ENCODE data around the gene CTDSPL. TPM values are rescaled to one million over a fixed set of nuclear protein-coding genes. Genes with fewer than 3 reads are reported as not detected.

The CTDSPL gene
- total and polyA plus RNA-seq, 2 of the 13 experiments (the other 11 are each of a cell fraction or from before 2014, with no cell fraction given) = 26.1 to 142 TPM

DNA sequence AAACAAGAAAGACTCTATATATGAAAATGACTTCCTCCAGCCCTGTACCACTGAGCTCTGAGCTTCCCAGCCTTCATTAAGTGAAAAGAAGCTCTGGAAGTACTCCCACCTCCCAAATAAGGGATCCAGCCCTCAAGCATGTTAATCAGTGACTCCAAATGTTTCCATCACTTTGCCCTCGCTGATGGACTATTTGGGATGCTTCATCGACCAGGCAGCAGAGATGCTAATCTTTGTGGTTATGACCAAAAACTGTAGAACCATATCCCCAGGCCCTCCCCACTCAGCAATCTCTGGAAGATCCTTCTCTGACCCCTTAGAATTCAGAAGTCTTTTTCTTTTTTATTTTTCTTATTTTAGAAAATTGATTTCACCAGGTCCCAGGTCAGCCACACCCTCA, 2.3 kb upstream of the CTDSPL start:
- ATAC-seq (no peak), DNase-seq (ENCODE audit: low spot score) (no peak), FAIRE-seq (no peak)
- H3K27ac ChIP-seq (ENCODE audit: extremely low read length, insufficient read depth, low read length) = no peak overlapping the region
- no peak overlapping the region for H2AFZ ChIP-seq (ENCODE audit: low read length)
- no peak for TF ChIP-seq YEATS4 (CRISPR knock-in tag; IDR thresholded peaks at IDR 0.05; ENCODE audit: borderline replicate concordance)
- TF ChIP-seq REL (CRISPR knock-in tag; conservative IDR thresholded peaks at IDR 0.05) = no peak
- no peak for TF ChIP-seq CCDC6 (CRISPR knock-in tag; IDR thresholded peaks at IDR 0.05)
- no peak for TF ChIP-seq ZNF138 (CRISPR knock-in tag; IDR thresholded peaks at IDR 0.05; ENCODE audit: low read depth)
- TF ChIP-seq ZFP82 (CRISPR knock-in tag; IDR thresholded peaks at IDR 0.05; ENCODE audit: borderline replicate concordance) = no peak
- TF ChIP-seq, protein P1, sequence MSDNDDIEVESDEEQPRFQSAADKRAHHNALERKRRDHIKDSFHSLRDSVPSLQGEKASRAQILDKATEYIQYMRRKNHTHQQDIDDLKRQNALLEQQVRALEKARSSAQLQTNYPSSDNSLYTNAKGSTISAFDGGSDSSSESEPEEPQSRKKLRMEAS (IDR thresholded peaks at IDR 0.05) = no peak
- TF ChIP-seq FOXK1 (CRISPR knock-in tag; IDR thresholded peaks at IDR 0.05; ENCODE audit: borderline replicate concordance, low read depth) = no peak
- TF ChIP-seq ARID2 (CRISPR knock-in tag; IDR thresholded peaks at IDR 0.05; ENCODE audit: borderline replicate concordance) = no peak
- no peak for TF ChIP-seq ZFP37 (CRISPR knock-in tag; IDR thresholded peaks at IDR 0.05; ENCODE audit: borderline replicate concordance)
- no peak for TF ChIP-seq ZNF207 (IDR thresholded peaks at IDR 0.05; ENCODE audit: borderline replicate concordance)
- TF ChIP-seq, protein P2, sequence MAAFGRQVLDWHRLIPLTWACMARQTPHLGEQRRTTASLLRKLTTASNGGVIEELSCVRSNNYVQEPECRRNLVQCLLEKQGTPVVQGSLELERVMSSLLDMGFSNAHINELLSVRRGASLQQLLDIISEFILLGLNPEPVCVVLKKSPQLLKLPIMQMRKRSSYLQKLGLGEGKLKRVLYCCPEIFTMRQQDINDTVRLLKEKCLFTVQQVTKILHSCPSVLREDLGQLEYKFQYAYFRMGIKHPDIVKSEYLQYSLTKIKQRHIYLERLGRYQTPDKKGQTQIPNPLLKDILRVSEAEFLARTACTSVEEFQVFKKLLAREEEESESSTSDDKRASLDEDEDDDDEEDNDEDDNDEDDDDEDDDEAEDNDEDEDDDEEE (CRISPR knock-in tag; IDR thresholded peaks at IDR 0.05) = no peak
- TF ChIP-seq PAF1 (CRISPR knock-in tag; IDR thresholded peaks at IDR 0.05) = no peak
- TF ChIP-seq, protein P3, sequence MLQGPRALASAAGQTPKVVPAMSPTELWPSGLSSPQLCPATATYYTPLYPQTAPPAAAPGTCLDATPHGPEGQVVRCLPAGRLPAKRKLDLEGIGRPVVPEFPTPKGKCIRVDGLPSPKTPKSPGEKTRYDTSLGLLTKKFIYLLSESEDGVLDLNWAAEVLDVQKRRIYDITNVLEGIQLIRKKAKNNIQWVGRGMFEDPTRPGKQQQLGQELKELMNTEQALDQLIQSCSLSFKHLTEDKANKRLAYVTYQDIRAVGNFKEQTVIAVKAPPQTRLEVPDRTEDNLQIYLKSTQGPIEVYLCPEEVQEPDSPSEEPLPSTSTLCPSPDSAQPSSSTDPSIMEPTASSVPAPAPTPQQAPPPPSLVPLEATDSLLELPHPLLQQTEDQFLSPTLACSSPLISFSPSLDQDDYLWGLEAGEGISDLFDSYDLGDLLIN (CRISPR knock-in tag; IDR thresholded peaks at IDR 0.05; ENCODE audit: borderline replicate concordance) = no peak
- TF ChIP-seq, protein P4, sequence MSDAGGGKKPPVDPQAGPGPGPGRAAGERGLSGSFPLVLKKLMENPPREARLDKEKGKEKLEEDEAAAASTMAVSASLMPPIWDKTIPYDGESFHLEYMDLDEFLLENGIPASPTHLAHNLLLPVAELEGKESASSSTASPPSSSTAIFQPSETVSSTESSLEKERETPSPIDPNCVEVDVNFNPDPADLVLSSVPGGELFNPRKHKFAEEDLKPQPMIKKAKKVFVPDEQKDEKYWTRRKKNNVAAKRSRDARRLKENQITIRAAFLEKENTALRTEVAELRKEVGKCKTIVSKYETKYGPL (CRISPR knock-in tag; IDR thresholded peaks at IDR 0.05) = no peak
- no peak for TF ChIP-seq SALL1 (CRISPR knock-in tag; IDR thresholded peaks at IDR 0.05)
- TF ChIP-seq GATAD1 (CRISPR knock-in tag; IDR thresholded peaks at IDR 0.05) = no peak
- no peak for TF ChIP-seq NFE2L2 (IDR thresholded peaks at IDR 0.05; ENCODE audit: low read length)
- TF ChIP-seq ZNF768 (CRISPR knock-in tag; IDR thresholded peaks at IDR 0.05) = no peak
- no peak for TF ChIP-seq TOPORS (CRISPR knock-in tag; IDR thresholded peaks at IDR 0.05)
- no peaks in the 10 kb centered on the region; a peak in 1 of 5 replicates for H3K27me3 ChIP-seq (ENCODE audit: control insufficient read depth in 1 of 2, insufficient read depth in 2 of 2, low read length in 2 of 2)
- no peaks in the 10 kb centered on the region for H3K36me3 ChIP-seq (replicated peaks in 1 of 2; ENCODE audit: control insufficient read depth in 1 of 2, insufficient read depth in 2 of 2, low read length in 2 of 2)
- no peak overlapping the region for H3K9ac ChIP-seq (ENCODE audit: insufficient read depth, low read depth, low read length)
- no peak overlapping the region for H3K4me3 ChIP-seq (replicated peaks in 1 of 3; ENCODE audit: insufficient read depth in 1 of 3, low read depth in 2 of 3, low read length in 3 of 3)
- ChIA-PET CTCF (ENCODE audit: low intra/inter-chr PET ratio, low total read pairs) (interaction anchor here (2.1 kb wide), 1 partner anchor 108 kb away, joined by 8 read pairs; no protein-coding TSS in a partner anchor), POLR2A (no interaction called here)
- H3K4me2 ChIP-seq (ENCODE audit: low read depth, low read length) = no peak overlapping the region
- BruUV-seq (replicated peaks) = no TSS peak
- no peaks in the 10 kb centered on the region for H3K9me3 ChIP-seq (ENCODE audit: low read length)
- peaks cover 31% of the 10 kb centered on the region for H3K4me1 ChIP-seq (ENCODE audit: insufficient read depth, low read length)
- peaks cover 40% of the 10 kb centered on the region for H3K79me2 ChIP-seq (ENCODE audit: insufficient read depth, low read length)
- intact Hi-C loops (cut with micrococcal nuclease; ENCODE audit: unreplicated experiment) (no loop called here), in situ Hi-C loops (cut with HindIII; ENCODE audit: extremely low pct_ligation_motif_present, low pct_unique_long_range_greater_than_20kb) (loop anchor here (5.0 kb wide), 2 partner anchors 108 to 143 kb away; no protein-coding TSS in a partner anchor)
- 88% methylated on average over 2 of the region's 2 CpGs for WGBS (ENCODE audit: low lambda C conversion rate)
- H4K20me1 ChIP-seq (ENCODE audit: insufficient read depth, low read length) = no peaks in the 10 kb centered on the region; the same call in 1 of the 2 replicates

Measured in HepG2 (cell line).